22Rv1 (cell line): ENCODE measurements around the gene DIP2C.

ENCODE experiments used
- H3K27ac ChIP-seq: fragments of 450-650 bp; 2 replicates; pipeline ENCODE4 v1.5.1; 2017
- CTCF ChIP-seq: fragments of 450-650 bp; IDR thresholded peaks from 2 replicates; pipeline ENCODE4 v1.5.1; 2017; ENCODE audit warnings: mild to moderate bottlenecking
- ZFX ChIP-seq: fragments of 450-650 bp; IDR thresholded peaks from 2 replicates; pipeline ENCODE4 v1.6.1; 2017; ENCODE audit warnings: antibody characterized with exemption, borderline replicate concordance

The DIP2C gene

GRCh38 chr10:226018-226417, 463.4 kb downstream of the DIP2C start:
- no peak overlapping the region for H3K27ac ChIP-seq
- TF ChIP-seq ZFX (no peak), CTCF (no peak)

- TF ChIP-seq ZFX, result no peak
- TF ChIP-seq CTCF, result no peak
- no peak overlapping the region for H3K27ac ChIP-seq
Measured at GRCh38 chr10:224571-224970, 464.9 kb downstream of the DIP2C start.
